ENCODE data around the gene PLSCR2. TPM values are rescaled to one million over a fixed set of nuclear protein-coding genes. Genes with fewer than 3 reads are reported as not detected.

PLSCR2 gene
- total and polyA plus RNA-seq, 9 of the 15 experiments (the other 6 are each of a cell fraction or from before 2014, with no cell fraction given), result 0.07 to 0.49 (median 0.25) TPM; not detected in 4

- Histone ChIP-seq H4K20me1 (replicated peaks; ENCODE audit: control insufficient read depth, insufficient read depth, low read length) (no peaks in the 10 kb centered on the region), H3K4me2 (ENCODE audit: insufficient read depth, low read length) (peak overlapping the region; percentile 85), H3K27ac (ENCODE audit: extremely low read depth, low read depth, low read length) (peak overlapping the region; percentile 58), H3K36me3 (ENCODE audit: control insufficient read depth, insufficient read depth, low read length) (no peaks in the 10 kb centered on the region), H3K4me3 (no peak overlapping the region), H3K9ac (ENCODE audit: insufficient read depth in 1 of 2, low read depth in 2 of 2, low read length in 2 of 2) (peak overlapping the region in 1 of 2 experiments; percentile 78; a peak in 2 of 4 replicates), H3K9me3 (replicated peaks; ENCODE audit: control insufficient read depth, insufficient read depth, low read depth, low read length) (no peaks in the 10 kb centered on the region), H2AFZ (ENCODE audit: low read depth, low read length) (peak overlapping the region; percentile 97), H3K79me2 (ENCODE audit: control insufficient read depth, insufficient read depth, low read length) (peaks cover 2% of the 10 kb centered on the region; the same call in 2 of the 3 replicates), H3K4me1 (replicated peaks in 1 of 2; ENCODE audit: control insufficient read depth in 2 of 2, insufficient read depth in 2 of 2, low read length in 2 of 2) (peaks cover 3 to 9% of the 10 kb centered on the region in 2 experiments; a peak in 2 of 5 replicates), H3K9me1 (ENCODE audit: control insufficient read depth, insufficient read depth, low read length) (no peaks in the 10 kb centered on the region), H3K27me3 (ENCODE audit: control insufficient read depth in 2 of 2, insufficient read depth in 2 of 2, low read length in 2 of 2) (no peaks in the 10 kb centered on the region)
- FAIRE-seq, result no peak
- no peak for ATAC-seq
- ChIA-PET POLR2A (interaction anchor here (3.2 kb wide), 1 partner anchor 11 kb away, joined by 11 read pairs; no protein-coding TSS in a partner anchor), CTCF (ENCODE audit: low intra/inter-chr PET ratio) (no interaction called here)
- BruUV-seq (replicated peaks), result no TSS peak
- intact Hi-C loops (cut with micrococcal nuclease), result no loop called here
- WGBS (ENCODE audit: insufficient coverage, low coverage, missing lambda C conversion rate), result 40% methylated on average over 8 of the region's 9 CpGs
- DNase-seq (ENCODE audit: extremely low read depth in 1 of 4, low spot score in 3 of 4), result no peak
- in situ Hi-C loops (cut with MboI), result no loop called here
- TF ChIP-seq SREBF2 (CRISPR knock-in tag; IDR thresholded peaks at IDR 0.05) (no peak), PHB (CRISPR knock-in tag; IDR thresholded peaks at IDR 0.05) (no peak), ZNF407 (IDR thresholded peaks at IDR 0.05; ENCODE audit: low read depth) (no peak), ELF4 (CRISPR knock-in tag; IDR thresholded peaks at IDR 0.05) (0 out of 2 replicates have a peak, but pooled peaks have one; percentile 31), NFE2 (IDR thresholded peaks at IDR 0.05; ENCODE audit: low read depth) (no peak), THRB (CRISPR knock-in tag; conservative IDR thresholded peaks at IDR 0.05) (no peak), ZBTB9 (CRISPR knock-in tag; IDR thresholded peaks at IDR 0.05) (0 out of 2 replicates have a peak, but pooled peaks have one; percentile 26), RBM22 (IDR thresholded peaks at IDR 0.05; ENCODE audit: low read depth, low read length, poor library complexity, severe bottlenecking) (no peak), USF1 (CRISPR knock-in tag; IDR thresholded peaks at IDR 0.05) (no peak), ZNF583 (CRISPR knock-in tag; IDR thresholded peaks at IDR 0.05) (no peak), EP400 (IDR thresholded peaks at IDR 0.05) (0 out of 2 replicates have a peak, but pooled peaks have one; percentile 19)
Observed at GRCh38 chr3:146470425-146470990, 1.1 kb upstream of the PLSCR2 start.
